HG02885 (cell line): Measurements from ENCODE around the gene SIKE1.
"Not testable (repeated sequence)": the region's sequence is repeated elsewhere in the genome, so short reads cannot be mapped to it uniquely, and the experiment has no call there.

Source experiments
- ATAC-seq: cut with Tn5 transposase; IDR thresholded peaks from one replicate; pipeline ENCODE4 v1.9.1; 2021; ENCODE audit warnings: mild to moderate bottlenecking; ENCODE audit not compliant: unreplicated experiment, poor library complexity

The SIKE1 gene

DNA sequence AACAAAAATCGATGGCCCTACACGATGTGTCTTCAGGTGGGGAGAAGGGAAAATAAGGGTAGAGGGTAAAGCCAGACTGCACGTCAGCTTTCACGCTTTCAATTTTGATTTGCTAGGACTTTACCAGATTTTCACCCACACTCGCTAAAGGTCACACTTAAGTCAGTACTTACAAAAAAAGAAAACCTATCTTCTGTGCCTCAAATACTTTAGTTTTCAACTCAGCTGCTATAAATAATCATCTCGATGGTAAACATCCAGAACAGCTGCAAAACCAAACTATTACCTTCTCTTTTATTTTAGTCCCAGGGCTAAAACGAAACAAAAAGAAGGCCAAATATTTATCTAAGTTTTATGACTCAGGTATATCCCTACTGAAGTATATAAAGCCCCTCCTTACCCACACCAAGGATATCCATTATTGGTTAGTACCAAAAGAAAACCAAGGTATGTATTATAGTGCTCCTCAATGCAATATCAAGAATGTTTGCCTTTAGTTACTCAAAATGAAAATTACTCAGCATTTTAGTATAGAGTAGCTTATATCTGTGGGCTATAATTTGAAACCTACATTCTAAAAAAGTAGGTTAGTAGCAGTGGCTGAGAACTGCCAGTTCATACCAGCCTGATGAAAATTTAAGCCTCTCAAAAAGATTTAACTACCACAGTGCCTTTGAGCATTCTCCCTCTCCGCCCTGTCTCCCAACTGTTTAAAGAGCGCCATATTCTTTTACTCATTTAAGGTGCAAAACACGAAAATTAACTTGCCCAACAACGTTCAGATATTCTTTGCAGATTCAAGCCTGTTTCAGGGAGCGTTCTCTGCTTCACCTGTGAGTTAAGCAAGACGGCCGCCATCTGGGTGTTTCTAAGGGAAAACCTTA is 24.2 kb downstream of the SIKE1 start:
- ATAC-seq: peak; percentile 48

DNA sequence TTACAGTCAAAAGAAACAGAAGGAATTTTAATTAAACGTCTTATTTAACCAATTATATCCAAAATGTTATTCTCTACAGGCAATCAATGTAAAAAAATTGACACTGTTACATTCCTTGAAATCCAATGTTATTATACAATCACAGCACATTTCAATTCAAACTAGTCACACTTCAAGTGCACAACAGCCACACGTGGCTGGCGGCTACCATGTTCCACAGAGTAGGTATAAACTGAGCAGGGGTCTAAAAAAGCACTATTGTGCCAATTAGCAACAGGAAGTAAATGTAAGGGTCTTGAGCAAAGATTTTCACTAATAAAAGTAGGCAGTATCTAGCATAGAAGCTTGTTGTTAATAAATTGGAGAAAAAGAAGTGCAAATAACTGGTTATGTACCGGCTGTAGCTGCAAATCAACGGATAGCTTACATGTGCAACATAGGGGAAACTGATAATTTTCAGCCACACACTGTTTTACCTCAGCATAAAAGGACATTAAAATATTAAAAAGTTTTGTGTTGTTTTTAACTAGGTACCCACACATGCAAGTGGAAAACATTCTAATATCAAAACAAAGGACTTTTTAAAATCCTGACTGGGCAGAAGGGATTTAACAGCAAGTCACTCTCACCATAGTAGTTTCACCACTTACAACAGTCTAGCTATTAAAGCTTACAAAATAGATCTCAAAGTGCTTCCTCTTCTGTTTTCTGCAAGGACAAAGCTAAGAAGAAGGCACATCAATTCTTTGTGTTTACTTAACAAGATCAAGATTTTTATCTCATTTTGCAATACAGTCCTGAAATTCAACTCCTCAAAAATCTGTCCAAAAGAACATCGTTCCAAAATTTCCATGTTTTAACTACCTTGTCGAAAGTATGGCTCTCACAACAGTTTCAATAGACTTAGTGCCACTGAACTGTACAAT is 25.2 kb downstream of the SIKE1 start:
- ATAC-seq: no peak

- not testable (repeated sequence) for ATAC-seq
These were observed 26.8 kb downstream of the SIKE1 start for GRCh38 chr1:114753702-114754101.

GRCh38 chr1:114753143-114753542 is 27.3 kb downstream of the SIKE1 start:
- no peak for ATAC-seq

- ATAC-seq: no peak
These were observed 29.7 kb downstream of the SIKE1 start for GRCh38 chr1:114750780-114751179.

GRCh38 chr1:114749835-114750234 is 30.6 kb downstream of the SIKE1 start:
- ATAC-seq: no peak

DNA sequence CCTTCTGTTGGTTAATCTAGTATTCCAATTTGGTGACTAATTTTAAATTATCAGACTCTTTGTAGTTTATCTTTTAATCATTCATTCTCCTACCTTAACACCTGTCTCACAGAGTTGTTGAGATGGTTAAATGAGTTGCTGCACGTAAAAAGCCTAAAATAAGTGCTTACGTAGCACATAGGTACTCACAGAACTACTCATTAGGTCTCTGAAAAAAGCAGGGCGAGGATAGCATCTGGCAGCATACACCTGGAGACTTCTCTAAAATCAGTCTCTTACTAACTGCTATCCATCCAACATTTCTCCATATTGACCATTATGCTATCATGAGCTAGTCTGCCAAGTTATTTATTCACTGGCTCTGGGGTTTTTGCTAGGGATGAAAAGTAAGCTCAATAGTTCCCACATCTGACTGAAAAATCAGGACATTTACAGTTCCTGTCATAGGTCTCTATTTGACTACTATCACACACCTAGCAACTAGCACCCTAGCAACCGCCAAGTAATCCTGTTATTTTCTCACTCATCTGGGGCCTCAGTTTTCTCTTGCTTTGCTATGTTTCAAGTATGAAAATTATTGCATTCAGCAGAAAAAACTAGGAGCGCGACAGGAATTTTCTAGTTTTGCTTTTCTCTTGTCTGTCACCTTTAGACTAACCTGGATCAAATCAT is 33.9 kb downstream of the SIKE1 start:
- ATAC-seq: no peak

- ATAC-seq: no peak
These were observed 35.2 kb downstream of the SIKE1 start for GRCh38 chr1:114745291-114745690.

GRCh38 chr1:114741963-114742746 is 38.3 kb downstream of the SIKE1 start:
- no peak for ATAC-seq

GRCh38 chr1:114740331-114740730 is 40.2 kb downstream of the SIKE1 start:
- ATAC-seq: no peak

GRCh38 chr1:114737314-114737849 is 43.1 kb downstream of the SIKE1 start:
- no peak for ATAC-seq

GRCh38 chr1:114735479-114735878 is 45.0 kb downstream of the SIKE1 start:
- no peak for ATAC-seq

- no peak for ATAC-seq
These were observed 50.7 kb downstream of the SIKE1 start for GRCh38 chr1:114729782-114730181.

DNA sequence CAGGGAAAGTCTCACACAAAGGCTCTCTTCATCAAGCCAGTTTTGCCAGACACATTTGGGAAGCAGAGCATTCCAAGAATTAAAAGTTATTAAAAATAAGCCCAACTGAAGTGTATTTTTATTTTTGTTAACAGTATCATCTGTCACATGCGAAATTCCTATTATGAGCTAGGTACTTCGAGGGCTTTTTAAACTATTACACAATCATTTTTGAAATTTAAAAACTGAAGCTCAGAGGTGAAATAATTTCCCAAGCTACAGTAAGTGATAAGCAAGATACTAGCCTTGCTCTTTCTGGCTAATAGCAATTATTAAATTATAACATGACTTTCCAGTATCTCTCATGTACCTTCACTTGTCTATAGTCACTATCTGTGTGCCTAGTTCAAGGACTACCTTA is 51.9 kb downstream of the SIKE1 start:
- ATAC-seq: no peak

DNA sequence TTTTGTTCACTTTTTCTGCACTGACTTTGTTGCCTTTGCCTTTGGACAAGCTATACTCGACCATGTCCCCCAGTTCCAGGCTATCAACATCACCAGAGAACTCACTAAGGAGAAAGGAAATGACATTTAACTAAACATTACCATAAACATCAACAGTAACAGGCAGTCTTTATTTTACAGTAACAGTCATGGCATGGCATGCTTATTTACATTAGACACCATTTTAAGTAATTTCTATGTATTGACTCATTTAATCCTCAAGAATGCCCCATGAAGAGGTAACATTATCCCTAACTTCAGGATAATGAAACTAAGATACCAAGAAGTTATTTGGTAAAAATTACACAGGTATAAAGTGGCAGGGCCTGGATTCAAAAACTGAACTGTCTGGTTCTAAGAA is 55.3 kb downstream of the SIKE1 start:
- no peak for ATAC-seq

DNA sequence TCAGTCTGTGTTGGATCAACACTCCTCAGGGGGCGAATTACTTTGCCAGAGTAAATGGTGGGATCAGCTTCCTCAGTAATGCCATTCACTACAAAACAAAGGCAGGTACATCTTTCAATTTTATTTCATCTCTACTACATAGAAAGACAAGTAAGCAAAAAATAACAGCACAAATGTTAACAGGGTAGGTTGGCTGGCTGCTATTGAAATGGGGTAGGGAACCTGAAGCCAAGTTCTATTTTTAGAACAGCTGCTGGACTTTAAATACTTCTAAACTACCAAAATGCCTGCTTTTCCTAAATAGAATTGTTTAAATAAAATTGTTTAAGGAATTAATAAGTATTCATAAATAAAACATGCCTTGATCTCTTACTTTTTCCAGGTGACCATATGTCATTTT is 56.6 kb downstream of the SIKE1 start:
- no peak for ATAC-seq

GRCh38 chr1:114723457-114723856 is 57.0 kb downstream of the SIKE1 start:
- ATAC-seq: no peak

- no peak for ATAC-seq
These were observed 60.0 kb downstream of the SIKE1 start for GRCh38 chr1:114720492-114720891.
